Astrocyte of the hippocampus (primary cell): ENCODE measurements around the gene CXCR6.
"Not testable (repeated sequence)": the region's sequence is repeated elsewhere in the genome, so short reads cannot be mapped to it uniquely, and the experiment has no call there.

ENCODE experiments used
- DNase-seq: peaks from one replicate; pipeline ENCODE4 v3.0.0; 2011; ENCODE audit warnings: low read depth, low spot score

Gene CXCR6

GRCh38 chr3:45987368-45988291 is 44.4 kb downstream of the CXCR6 start:
- DNase-seq, result peak; percentile 52

DNA sequence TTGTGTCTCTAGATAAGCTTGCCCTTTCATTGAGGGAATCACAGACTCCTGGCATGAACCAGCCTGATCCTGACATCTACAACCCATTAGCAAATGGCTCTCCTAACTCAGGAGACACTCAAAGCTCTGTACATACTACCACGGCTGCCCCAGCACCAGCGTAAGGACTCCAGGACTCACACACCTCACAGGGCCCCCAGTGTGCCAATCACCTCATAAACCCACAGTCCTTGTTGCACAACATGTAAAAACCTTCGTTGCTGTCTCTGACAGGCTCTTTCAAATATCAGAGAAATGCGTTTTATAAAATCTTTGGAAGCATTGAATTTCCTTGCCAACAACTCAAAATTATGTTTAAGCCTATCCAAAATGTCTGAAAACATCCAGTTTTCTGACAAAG is 45.1 kb downstream of the CXCR6 start:
- no peak for DNase-seq

DNA sequence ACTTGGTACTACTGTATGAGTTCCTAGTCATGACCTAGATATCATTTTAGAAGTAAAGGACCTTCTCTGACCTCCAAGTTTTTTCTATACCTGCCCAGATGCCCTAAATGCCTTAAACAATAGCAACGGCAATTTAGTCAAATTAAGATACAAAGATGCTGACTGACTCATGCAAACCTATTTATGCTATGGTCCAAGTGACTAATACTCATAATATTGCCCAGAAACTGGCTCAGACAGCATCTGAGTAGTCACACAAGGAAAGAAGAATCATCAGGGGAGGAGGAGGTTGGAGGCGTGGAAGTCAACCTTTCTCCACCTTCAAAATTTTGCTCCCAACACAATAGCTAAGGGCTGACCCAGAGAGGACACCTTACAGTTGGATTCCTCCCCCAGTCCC is 45.5 kb downstream of the CXCR6 start:
- DNase-seq, result peak; percentile 72

- DNase-seq, result no peak
Measured at GRCh38 chr3:45990181-45990580, 46.9 kb downstream of the CXCR6 start.

GRCh38 chr3:45991341-45991740 is 48.1 kb downstream of the CXCR6 start:
- no peak for DNase-seq

GRCh38 chr3:45992133-45992729 is 49.0 kb downstream of the CXCR6 start:
- DNase-seq, result no peak

DNA sequence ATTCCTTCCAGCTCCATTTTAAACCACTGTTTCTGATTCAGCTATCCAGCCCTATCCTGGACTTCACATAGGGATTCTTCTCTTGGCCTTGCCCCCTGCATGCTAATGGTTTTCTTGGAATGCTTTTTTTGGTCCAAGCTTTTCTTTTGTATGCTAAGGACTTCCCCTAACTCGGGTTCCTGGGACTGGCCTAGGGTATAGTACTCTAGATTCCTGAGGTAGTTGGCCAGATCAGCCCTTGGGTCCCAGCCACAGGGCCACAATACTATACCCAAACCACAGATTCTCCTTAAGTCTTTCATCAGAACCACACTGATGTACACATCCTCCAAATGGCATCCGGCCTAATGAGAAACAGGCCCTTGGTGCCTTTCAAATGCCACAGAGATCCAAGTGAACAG is 49.6 kb downstream of the CXCR6 start:
- DNase-seq, result peak; percentile 90

DNA sequence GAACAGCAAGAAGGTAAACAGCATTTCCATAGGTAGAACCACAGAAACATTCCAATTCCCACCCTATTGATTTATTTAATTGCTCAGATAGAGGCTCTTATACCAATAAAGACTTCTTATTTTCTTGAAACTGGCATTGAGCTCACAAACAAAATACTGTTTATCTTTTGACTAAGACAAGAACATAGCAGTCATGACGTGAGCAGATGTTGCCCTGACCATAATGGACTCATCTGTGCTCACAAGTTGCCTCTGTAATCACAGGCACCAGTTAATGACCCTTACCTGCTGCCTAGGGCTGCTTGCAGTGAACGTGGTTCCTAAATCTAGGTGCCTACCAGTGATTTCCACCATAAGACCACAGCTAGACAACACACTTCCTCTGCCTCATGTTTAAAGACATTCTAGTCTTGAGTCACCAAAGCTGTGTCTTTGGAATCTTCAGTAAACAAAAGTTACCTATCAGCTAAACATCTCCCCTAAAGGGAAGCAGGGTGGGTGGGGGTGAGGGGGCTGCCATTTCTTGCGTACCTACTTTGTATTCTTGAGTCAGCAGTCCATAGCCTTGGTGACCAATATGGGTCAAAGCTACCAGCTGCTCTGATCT is 50.3 kb downstream of the CXCR6 start:
- no peak for DNase-seq

GRCh38 chr3:45994419-45995235 is 51.4 kb downstream of the CXCR6 start:
- DNase-seq, result no peak

GRCh38 chr3:45995236-45996192 is 52.2 kb downstream of the CXCR6 start, which contains the start of gene FYCO1:
FYCO1 (minus strand) TSS chr3:45995824; CDS start chr3:45984910, 10,914 bp downstream.
- peak; percentile 95 for DNase-seq

DNA sequence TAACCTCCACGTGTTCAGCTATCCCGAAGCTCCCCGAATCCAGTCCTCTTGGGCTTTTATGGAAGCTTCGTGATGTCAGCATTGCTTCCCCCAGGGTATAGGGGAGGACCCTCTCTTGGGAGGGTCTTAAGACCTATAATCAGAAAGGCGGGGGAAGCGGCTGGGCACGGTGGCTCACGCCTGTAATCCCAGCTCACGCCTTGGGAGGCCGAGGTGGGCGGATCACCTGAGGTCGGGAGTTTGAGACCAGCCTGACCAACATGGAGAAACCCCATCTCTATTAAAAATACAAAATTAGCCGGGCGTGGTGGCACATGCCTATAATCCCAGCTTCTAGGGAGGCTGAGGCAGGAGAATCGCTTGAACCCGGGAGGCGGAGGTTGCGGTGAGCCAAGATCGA is 54.2 kb downstream of the CXCR6 start:
- not testable (repeated sequence) for DNase-seq

DNA sequence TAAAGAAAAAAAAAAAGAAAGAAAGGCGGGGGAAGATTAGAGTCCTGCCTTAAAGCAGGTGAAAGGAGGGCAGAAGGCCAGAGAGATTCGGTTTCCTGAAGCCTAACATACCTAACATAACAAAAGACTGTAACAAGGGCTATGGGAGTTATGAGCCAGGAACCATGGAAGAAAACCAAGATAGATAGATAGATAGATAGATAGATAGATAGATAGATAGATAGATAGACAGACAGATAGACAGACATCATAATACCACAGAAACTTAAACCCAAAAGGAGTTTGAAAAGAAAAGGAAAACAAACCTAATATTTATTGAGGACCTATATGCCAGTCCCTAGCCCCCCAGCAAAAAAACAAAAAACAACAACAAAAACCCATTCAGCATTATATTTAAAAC is 54.7 kb downstream of the CXCR6 start:
- DNase-seq, result no peak
